Measurements from ENCODE around the gene CCL19. TPM values are rescaled to one million over a fixed set of nuclear protein-coding genes. Genes with fewer than 3 reads are reported as not detected.
A peak's percentile ranks its signal among the peaks of the same experiment; 100 is the strongest.

CCL19 gene
- total RNA-seq, 1 donor from 2014 or later, result not detected

DNA sequence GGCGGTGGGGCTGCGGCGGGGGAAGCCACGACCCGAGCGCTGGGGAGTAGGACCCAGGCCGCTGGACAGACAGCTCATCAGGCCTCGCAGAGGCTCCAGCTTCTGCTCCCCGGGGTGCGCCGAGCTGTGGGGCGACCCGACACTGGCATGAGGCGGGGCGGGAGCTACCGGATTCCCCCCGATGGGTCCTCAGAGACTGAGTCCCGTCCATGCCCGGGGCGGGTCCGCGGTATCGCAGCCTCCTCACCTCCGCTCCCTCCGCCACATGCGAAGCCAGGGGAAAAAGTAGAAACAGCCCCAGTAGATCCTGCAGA, 26.1 kb downstream of the CCL19 start:
- Mint-ChIP-seq H3K27me3 (no peaks in the 10 kb centered on the region), H3K4me3 (peak overlapping the region; percentile 96), H3K4me1 (ENCODE audit: unreplicated experiment) (peaks cover 9% of the 10 kb centered on the region), H3K9me3 (peaks cover 4% of the 10 kb centered on the region), H3K36me3 (peaks cover 19% of the 10 kb centered on the region), H3K27ac (peak overlapping the region; percentile 98)
- no peak for DNase-seq (ENCODE audit: extremely low spot score, unreplicated experiment)
- TF ChIP-seq, protein P1, sequence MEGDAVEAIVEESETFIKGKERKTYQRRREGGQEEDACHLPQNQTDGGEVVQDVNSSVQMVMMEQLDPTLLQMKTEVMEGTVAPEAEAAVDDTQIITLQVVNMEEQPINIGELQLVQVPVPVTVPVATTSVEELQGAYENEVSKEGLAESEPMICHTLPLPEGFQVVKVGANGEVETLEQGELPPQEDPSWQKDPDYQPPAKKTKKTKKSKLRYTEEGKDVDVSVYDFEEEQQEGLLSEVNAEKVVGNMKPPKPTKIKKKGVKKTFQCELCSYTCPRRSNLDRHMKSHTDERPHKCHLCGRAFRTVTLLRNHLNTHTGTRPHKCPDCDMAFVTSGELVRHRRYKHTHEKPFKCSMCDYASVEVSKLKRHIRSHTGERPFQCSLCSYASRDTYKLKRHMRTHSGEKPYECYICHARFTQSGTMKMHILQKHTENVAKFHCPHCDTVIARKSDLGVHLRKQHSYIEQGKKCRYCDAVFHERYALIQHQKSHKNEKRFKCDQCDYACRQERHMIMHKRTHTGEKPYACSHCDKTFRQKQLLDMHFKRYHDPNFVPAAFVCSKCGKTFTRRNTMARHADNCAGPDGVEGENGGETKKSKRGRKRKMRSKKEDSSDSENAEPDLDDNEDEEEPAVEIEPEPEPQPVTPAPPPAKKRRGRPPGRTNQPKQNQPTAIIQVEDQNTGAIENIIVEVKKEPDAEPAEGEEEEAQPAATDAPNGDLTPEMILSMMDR (conservative IDR thresholded peaks at IDR 0.05), result no peak

DNA sequence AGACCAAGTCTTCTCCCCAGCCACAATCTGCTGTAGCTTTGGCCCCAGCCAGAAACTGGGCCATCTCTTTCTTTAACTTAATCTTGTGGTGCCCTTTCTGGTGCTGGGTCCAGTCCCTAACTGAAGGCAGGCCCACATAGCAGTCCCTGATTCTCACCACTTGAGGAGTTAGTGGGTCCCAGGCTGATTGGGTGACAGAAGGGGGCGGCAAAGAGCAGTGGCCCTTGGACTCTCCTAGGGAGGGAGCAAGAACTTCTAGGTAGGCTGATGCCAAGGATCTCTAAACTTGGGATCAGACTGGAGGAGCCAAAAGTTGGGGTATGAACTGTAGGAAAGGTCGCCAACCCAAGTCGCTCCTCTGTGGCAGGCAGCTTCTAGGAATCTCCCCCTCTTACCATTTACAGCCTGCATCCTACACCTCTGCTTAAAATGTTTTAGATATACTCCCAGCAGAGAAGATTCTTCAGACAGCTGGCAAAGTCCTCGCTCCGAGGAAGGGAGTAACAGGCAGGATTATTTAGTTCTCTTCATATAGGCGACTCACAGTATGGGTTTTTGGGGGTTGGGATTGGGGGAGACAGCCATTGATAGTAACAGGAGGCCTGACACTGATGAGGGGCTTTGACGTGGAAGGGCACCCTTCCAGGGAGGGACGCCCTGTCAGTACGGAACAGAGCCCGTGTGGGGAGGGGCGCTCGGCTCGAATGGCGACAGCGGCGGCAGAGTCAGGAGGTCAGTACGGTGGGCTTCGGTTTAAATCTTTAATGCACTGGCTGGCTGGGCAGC, 26.6 kb downstream of the CCL19 start:
- peak overlapping the region; percentile 77 for H3K27ac Mint-ChIP-seq
- H3K4me3 Mint-ChIP-seq, result peak overlapping the region; percentile 96
- TF ChIP-seq, protein P1 (conservative IDR thresholded peaks at IDR 0.05), result peak; percentile 75
- peaks cover under 1% of the 10 kb centered on the region for H3K9me3 Mint-ChIP-seq
- peaks cover 9% of the 10 kb centered on the region for H3K4me1 Mint-ChIP-seq (ENCODE audit: unreplicated experiment)
- DNase-seq (ENCODE audit: extremely low spot score, unreplicated experiment), result no peak
- H3K27me3 Mint-ChIP-seq, result no peaks in the 10 kb centered on the region
- peaks cover 15% of the 10 kb centered on the region for H3K36me3 Mint-ChIP-seq

DNA sequence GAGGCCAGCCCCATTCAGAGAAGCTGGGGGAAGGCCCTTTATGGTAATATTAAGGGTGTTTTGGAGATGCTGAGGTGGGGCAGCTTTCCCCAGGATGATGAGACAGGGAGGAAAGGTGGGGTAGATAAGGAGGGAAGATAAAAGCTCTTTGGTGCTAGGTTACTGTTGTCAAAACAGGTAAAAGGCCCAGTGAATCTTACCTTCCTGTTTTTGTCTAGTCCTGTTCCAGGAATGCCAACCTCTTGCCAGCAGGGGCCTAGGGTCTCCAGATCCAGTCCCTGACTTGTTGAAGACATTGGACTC, 27.8 kb downstream of the CCL19 start:
- Mint-ChIP-seq H3K27ac (peak overlapping the region; percentile 70), H3K4me1 (ENCODE audit: unreplicated experiment) (peaks cover 9% of the 10 kb centered on the region), H3K36me3 (peaks cover 5% of the 10 kb centered on the region), H3K27me3 (no peaks in the 10 kb centered on the region), H3K9me3 (no peaks in the 10 kb centered on the region), H3K4me3 (no peak overlapping the region)
- no peak for DNase-seq (ENCODE audit: extremely low spot score, unreplicated experiment)
- TF ChIP-seq, protein P1 (conservative IDR thresholded peaks at IDR 0.05), result no peak

DNA sequence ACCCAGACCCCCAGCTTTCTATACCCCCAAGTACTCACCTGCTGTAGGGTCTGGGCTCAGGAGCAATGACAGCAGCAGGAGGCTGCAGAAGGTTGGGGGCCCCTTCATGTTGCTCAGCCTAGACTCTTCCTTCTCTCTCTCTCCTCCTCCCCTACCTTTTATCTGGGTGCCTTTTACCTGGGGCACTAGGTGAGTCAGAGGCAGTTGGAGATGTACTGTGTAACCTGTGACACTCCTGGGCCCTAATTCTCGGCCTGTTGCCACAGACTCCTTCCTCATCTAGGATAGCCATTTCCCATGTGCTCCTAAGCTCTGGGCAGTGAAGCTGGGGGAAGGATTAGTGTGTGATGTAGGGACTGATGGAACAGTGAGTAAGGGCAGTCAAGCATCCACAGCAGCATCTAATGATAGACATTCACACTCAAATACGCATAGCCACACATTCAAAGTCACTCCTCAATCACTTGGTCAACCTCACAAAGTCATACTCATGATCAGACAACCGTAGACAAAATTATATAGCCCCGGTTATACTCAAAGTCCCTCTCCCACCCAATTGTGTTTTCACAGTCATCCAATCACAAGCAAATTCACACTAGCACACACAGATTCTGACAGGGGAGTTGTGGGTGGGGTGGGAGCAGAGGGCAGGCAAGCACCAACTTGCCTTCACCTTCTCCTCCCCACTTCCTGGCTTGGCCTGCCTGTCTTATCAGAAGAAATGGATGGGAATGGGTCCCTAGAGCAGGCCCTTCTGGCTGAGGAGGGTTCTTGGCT, 28.4 kb downstream of the CCL19 start, which contains the start of gene CCL27:
TSS of gene CCL27 (minus strand) at position 132 of the 777 bp plus-strand sequence. CDS start at position 108, 24 bp downstream.
- Mint-ChIP-seq H3K4me1 (ENCODE audit: unreplicated experiment) (peaks cover 9% of the 10 kb centered on the region), H3K27ac (peak within 1 kb of the TSS; percentile 70), H3K9me3 (no peaks in the 10 kb centered on the region), H3K36me3 (peaks cover 5% of the 10 kb centered on the region), H3K27me3 (no peaks in the 10 kb centered on the region), H3K4me3 (peak within 1 kb of the TSS; percentile 29)
- TF ChIP-seq, protein P1 (conservative IDR thresholded peaks at IDR 0.05), result no peak
- DNase-seq (ENCODE audit: extremely low spot score, unreplicated experiment), result no peak

DNA sequence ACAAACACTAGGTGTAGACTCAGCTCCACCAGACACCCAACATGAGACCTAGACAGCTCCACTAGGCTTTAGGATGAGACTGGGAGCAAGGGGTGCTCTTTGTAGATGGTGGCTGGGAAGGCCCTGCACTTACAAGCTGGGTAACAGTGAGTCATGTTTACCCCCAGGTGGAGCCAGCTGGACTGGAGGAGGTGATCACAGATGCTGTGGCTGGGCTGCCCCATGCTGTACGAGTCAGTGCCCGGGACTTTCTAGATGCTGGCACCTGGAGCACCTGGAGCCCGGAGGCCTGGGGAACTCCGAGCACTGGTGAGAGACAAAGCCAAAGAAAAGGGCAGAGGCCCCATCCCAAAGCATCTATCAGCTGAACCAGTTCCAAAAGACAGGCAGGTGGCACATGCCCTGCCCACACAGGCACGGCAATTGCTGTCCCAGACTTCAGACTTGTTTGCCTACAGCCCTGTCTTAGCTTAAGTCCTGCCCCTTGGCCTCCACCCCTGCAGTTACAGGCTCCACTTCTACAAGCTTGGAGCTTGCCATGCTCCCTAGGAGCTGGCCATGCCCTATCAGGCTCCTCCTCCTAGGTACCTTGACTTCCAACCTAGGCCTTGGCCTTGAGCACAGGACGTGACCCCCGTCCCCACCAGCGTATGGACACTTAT, 31.4 kb downstream of the CCL19 start:
- peaks cover 18% of the 10 kb centered on the region for H3K4me1 Mint-ChIP-seq (ENCODE audit: unreplicated experiment)
- no peak overlapping the region for H3K27ac Mint-ChIP-seq
- H3K27me3 Mint-ChIP-seq, result no peaks in the 10 kb centered on the region
- peaks cover 5% of the 10 kb centered on the region for H3K36me3 Mint-ChIP-seq
- H3K4me3 Mint-ChIP-seq, result no peak overlapping the region
- TF ChIP-seq, protein P1 (conservative IDR thresholded peaks at IDR 0.05), result no peak
- no peak for DNase-seq (ENCODE audit: extremely low spot score, unreplicated experiment)
- no peaks in the 10 kb centered on the region for H3K9me3 Mint-ChIP-seq

Measured in type B pancreatic cell (in vitro differentiated cells).